ENCODE results near the gene ECHS1. TPM values are rescaled to one million over a fixed set of nuclear protein-coding genes. Genes with fewer than 3 reads are reported as not detected.

ECHS1 gene
- total RNA-seq, 1 experiment from 2014 or later = 58.0 TPM

DNA sequence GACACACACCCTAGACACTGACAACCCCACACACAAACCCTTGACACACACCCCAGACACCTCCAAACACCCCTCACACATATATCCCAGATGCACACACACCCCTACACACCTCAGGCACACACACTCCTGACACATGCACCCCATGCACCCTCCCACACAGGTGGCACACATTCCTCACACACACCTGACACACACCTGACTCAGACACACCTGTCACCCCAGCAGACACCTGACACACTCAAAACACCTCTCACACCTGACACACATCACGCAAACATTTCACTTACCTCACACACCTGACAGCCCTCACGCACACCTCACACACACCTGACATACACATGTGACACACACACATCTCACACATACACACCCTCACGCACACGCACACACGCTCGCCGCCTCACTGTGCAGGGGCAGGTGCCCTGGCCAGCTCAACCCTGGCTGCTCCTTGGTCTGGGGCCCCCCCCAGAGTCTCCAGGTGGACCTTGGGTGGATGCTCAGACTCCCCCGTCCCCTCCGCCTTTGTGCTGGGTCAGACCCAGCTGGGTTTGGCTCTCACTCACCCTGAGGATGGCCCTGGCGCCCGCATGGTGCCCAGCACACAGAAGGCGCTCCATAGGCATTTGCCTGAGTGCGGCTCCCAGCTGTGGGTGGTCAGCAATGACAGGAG is 33.3 kb downstream of the ECHS1 start:
- no TSS peak for BruUV-seq (replicated peaks)
- Histone ChIP-seq H3K27me3 (ENCODE audit: insufficient read depth, low read length) (no peaks in the 10 kb centered on the region), H3K9ac (ENCODE audit: low read length) (no peak overlapping the region), H3K79me2 (ENCODE audit: insufficient read depth, low read length) (no peaks in the 10 kb centered on the region), H3K4me3 (replicated peaks in 1 of 2; ENCODE audit: low read depth in 1 of 2, low read length in 2 of 2) (no peak overlapping the region), H3K27ac (ENCODE audit: low read depth, low read length) (no peak overlapping the region), H2AFZ (ENCODE audit: low read depth, low read length, poor library complexity, severe bottlenecking) (no peak overlapping the region), H3K36me3 (ENCODE audit: control insufficient read depth in 1 of 2, insufficient read depth in 2 of 2, low read length in 2 of 2) (no peaks in the 10 kb centered on the region), H3K9me3 (ENCODE audit: control insufficient read depth in 1 of 2, insufficient read depth in 1 of 2, low read depth in 1 of 2, low read length in 2 of 2) (no peaks in the 10 kb centered on the region), H3K9me2 (ENCODE audit: insufficient read depth) (no peaks in the 10 kb centered on the region), H4K20me1 (ENCODE audit: insufficient read depth) (no peaks in the 10 kb centered on the region), H3K4me2 (ENCODE audit: low read length) (no peak overlapping the region), H3K4me1 (ENCODE audit: control insufficient read depth in 1 of 2, insufficient read depth in 2 of 2, low read length in 2 of 2) (peaks cover 0 to 8% of the 10 kb centered on the region in 2 experiments; a peak in 1 of 4 replicates)
- ATAC-seq = no peak
- ChIA-PET CTCF (no interaction called here), RAD21 (ENCODE audit: low non-redundant PET in 1 of 2, low total read pairs in 2 of 2, uncharacterized antibody in 2 of 2, unreplicated experiment in 2 of 2) (no interaction called here), POLR2A (no interaction called here)
- TF ChIP-seq, protein P1, sequence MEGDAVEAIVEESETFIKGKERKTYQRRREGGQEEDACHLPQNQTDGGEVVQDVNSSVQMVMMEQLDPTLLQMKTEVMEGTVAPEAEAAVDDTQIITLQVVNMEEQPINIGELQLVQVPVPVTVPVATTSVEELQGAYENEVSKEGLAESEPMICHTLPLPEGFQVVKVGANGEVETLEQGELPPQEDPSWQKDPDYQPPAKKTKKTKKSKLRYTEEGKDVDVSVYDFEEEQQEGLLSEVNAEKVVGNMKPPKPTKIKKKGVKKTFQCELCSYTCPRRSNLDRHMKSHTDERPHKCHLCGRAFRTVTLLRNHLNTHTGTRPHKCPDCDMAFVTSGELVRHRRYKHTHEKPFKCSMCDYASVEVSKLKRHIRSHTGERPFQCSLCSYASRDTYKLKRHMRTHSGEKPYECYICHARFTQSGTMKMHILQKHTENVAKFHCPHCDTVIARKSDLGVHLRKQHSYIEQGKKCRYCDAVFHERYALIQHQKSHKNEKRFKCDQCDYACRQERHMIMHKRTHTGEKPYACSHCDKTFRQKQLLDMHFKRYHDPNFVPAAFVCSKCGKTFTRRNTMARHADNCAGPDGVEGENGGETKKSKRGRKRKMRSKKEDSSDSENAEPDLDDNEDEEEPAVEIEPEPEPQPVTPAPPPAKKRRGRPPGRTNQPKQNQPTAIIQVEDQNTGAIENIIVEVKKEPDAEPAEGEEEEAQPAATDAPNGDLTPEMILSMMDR (IDR thresholded peaks at IDR 0.05 in 2 of 3, conservative IDR thresholded peaks at IDR 0.05 in 1 of 3; ENCODE audit: borderline replicate concordance in 1 of 3, insufficient read depth in 1 of 3, low read depth in 2 of 3, low read length in 2 of 3) = no peak
- TF ChIP-seq EZH2 (IDR thresholded peaks at IDR 0.05) (no peak), ELF1 (IDR thresholded peaks at IDR 0.05; ENCODE audit: borderline replicate concordance, low read depth) (no peak), ZFX (IDR thresholded peaks at IDR 0.05) (no peak), EGR1 (IDR thresholded peaks at IDR 0.05; ENCODE audit: low read depth) (no peak), SIN3A (IDR thresholded peaks at IDR 0.05; ENCODE audit: low read depth) (no peak), YY1 (IDR thresholded peaks at IDR 0.05; ENCODE audit: extremely low read depth, insufficient replicate concordance, low read depth, low read length) (no peak), FOSL1 (IDR thresholded peaks at IDR 0.05; ENCODE audit: low read depth) (no peak), SP1 (IDR thresholded peaks at IDR 0.05; ENCODE audit: low read depth) (no peak), SRF (IDR thresholded peaks at IDR 0.05; ENCODE audit: low read depth) (no peak), CBX3 (IDR thresholded peaks at IDR 0.05; ENCODE audit: low read depth) (no peak), POLR2AphosphoS5 (IDR thresholded peaks at IDR 0.05; ENCODE audit: low read depth, low read length) (no peak)
- TF ChIP-seq, protein P2, sequence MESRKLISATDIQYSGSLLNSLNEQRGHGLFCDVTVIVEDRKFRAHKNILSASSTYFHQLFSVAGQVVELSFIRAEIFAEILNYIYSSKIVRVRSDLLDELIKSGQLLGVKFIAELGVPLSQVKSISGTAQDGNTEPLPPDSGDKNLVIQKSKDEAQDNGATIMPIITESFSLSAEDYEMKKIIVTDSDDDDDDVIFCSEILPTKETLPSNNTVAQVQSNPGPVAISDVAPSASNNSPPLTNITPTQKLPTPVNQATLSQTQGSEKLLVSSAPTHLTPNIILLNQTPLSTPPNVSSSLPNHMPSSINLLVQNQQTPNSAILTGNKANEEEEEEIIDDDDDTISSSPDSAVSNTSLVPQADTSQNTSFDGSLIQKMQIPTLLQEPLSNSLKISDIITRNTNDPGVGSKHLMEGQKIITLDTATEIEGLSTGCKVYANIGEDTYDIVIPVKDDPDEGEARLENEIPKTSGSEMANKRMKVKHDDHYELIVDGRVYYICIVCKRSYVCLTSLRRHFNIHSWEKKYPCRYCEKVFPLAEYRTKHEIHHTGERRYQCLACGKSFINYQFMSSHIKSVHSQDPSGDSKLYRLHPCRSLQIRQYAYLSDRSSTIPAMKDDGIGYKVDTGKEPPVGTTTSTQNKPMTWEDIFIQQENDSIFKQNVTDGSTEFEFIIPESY (IDR thresholded peaks at IDR 0.05; ENCODE audit: extremely low read depth, insufficient replicate concordance, low read length) = no peak
- TF ChIP-seq, protein P3, sequence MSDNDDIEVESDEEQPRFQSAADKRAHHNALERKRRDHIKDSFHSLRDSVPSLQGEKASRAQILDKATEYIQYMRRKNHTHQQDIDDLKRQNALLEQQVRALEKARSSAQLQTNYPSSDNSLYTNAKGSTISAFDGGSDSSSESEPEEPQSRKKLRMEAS (IDR thresholded peaks at IDR 0.05) = no peak
- DNase-seq (ENCODE audit: low read depth, low spot score) = no peak
- intact Hi-C loops (cut with micrococcal nuclease) = no loop called here
